GM19324 (cell line): ENCODE data around the gene DMPK.
"Not testable (repeated sequence)": the region's sequence is repeated elsewhere in the genome, so short reads cannot be mapped to it uniquely, and the experiment has no call there.

Source experiments
- ATAC-seq: cut with Tn5 transposase; IDR thresholded peaks from one replicate; pipeline ENCODE4 v1.9.1; 2021; ENCODE audit warnings: mild to moderate bottlenecking, moderate library complexity; ENCODE audit not compliant: unreplicated experiment, low FRiP score

The DMPK gene

GRCh38 chr19:45816236-45817009, 34.1 kb upstream of the DMPK start:
- ATAC-seq: no peak

GRCh38 chr19:45815481-45816216, 33.4 kb upstream of the DMPK start:
- ATAC-seq: no peak

- ATAC-seq: no peak
These were observed 32.7 kb upstream of the DMPK start, which contains the start of gene RSPH6A for GRCh38 chr19:45814851-45815480. Gene RSPH6A, minus strand, starts transcription at chr19:45815308. Its CDS starts 132 bp downstream, at chr19:45815176.

- no peak for ATAC-seq
These were observed 32.0 kb upstream of the DMPK start for GRCh38 chr19:45814166-45814780.

GRCh38 chr19:45812297-45812696, 30.0 kb upstream of the DMPK start:
- ATAC-seq: no peak

GRCh38 chr19:45809643-45810159, 27.4 kb upstream of the DMPK start:
- no peak for ATAC-seq

GRCh38 chr19:45805719-45806118, 23.4 kb upstream of the DMPK start:
- no peak for ATAC-seq

GRCh38 chr19:45804959-45805230, 22.6 kb upstream of the DMPK start:
- no peak for ATAC-seq

- ATAC-seq: no peak
These were observed 22.1 kb upstream of the DMPK start for GRCh38 chr19:45804140-45804958.

- ATAC-seq: no peak
These were observed 19.4 kb upstream of the DMPK start for GRCh38 chr19:45801603-45802175.

- ATAC-seq: no peak
These were observed 17.8 kb upstream of the DMPK start for GRCh38 chr19:45800070-45800553.

GRCh38 chr19:45799541-45799940, 17.3 kb upstream of the DMPK start:
- not testable (repeated sequence) for ATAC-seq

GRCh38 chr19:45798995-45799517, 16.8 kb upstream of the DMPK start:
- no peak for ATAC-seq

- ATAC-seq: no peak
These were observed 12.3 kb upstream of the DMPK start for GRCh38 chr19:45794627-45795026.

GRCh38 chr19:45793876-45794275, 11.6 kb upstream of the DMPK start:
- no peak for ATAC-seq

GRCh38 chr19:45793178-45793564, 10.9 kb upstream of the DMPK start:
- peak; percentile 4 for ATAC-seq

GRCh38 chr19:45792470-45793177, 10.3 kb upstream of the DMPK start, which contains the start of gene DMWD:
Gene DMWD, minus strand, starts transcription at chr19:45792845. Its CDS starts 89 bp downstream, at chr19:45792756.
- peak; percentile 97 for ATAC-seq

GRCh38 chr19:45791744-45792469, 9.6 kb upstream of the DMPK start:
- ATAC-seq: peak; percentile 37
